SH-SY5Y (cell line): Measurements from ENCODE around the gene WDR19.

Source experiments
- GATA2 ChIP-seq: IDR thresholded peaks from 2 replicates; pipeline ENCODE4 v1.6.1; 2011; ENCODE audit warnings: mild to moderate bottlenecking, low read depth, low read length
- GATA3 ChIP-seq: IDR thresholded peaks from 2 replicates; pipeline ENCODE4 v1.6.1; 2011; ENCODE audit warnings: low read depth, mild to moderate bottlenecking, low read length, moderate library complexity

DNA sequence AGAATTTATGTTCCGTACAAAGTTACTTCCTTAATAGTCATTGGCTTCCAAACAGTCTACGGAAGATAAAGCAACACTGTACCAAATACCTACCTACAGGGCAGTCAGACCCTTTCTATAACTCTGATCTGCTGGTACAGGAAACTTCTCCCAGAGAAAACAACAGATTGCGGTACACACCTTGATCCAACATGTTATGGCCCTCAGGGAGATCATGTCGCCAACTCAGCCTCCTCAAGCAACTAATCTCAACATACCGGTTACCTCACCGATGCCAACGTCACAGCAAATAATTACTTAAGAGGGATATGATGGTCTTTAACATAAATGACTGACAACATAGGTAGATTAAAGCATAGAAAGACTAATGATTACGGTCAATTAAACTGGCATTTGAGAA lies 113.5 kb downstream of the WDR19 start:
- TF ChIP-seq GATA2: no peak
- TF ChIP-seq GATA3: no peak
